ENCODE data around the gene LDLRAD4. TPM values are rescaled to one million over a fixed set of nuclear protein-coding genes. Genes with fewer than 3 reads are reported as not detected.

Gene LDLRAD4
- total RNA-seq, 1 donor from 2014 or later, result 34.1 TPM

DNA sequence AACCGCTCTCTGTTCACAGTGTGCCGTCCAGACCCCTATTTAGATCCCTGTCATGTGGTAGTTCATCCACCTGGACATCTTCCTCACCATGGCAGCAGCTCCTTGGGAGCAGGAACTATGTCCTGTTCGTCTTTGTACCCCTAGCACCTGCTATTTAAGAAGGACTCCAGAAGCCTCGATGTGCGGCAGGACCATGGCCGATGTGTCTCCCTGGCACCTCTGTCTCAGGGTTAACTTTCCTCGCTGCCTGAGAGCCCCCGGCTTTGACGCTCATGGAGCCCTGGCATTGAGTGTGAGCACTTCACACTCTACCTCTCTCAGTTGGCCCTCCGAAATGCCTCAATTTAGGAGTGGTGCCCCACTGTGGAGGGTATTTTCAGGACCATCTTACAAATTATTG, 355.8 kb downstream of the LDLRAD4 start:
- peaks cover 3% of the 10 kb centered on the region for H3K4me1 Mint-ChIP-seq (ENCODE audit: unreplicated experiment)
- no peak overlapping the region for H3K27ac Mint-ChIP-seq (ENCODE audit: unreplicated experiment)
- H3K9me3 Mint-ChIP-seq (ENCODE audit: unreplicated experiment), result no peaks in the 10 kb centered on the region
- TF ChIP-seq, protein P1, sequence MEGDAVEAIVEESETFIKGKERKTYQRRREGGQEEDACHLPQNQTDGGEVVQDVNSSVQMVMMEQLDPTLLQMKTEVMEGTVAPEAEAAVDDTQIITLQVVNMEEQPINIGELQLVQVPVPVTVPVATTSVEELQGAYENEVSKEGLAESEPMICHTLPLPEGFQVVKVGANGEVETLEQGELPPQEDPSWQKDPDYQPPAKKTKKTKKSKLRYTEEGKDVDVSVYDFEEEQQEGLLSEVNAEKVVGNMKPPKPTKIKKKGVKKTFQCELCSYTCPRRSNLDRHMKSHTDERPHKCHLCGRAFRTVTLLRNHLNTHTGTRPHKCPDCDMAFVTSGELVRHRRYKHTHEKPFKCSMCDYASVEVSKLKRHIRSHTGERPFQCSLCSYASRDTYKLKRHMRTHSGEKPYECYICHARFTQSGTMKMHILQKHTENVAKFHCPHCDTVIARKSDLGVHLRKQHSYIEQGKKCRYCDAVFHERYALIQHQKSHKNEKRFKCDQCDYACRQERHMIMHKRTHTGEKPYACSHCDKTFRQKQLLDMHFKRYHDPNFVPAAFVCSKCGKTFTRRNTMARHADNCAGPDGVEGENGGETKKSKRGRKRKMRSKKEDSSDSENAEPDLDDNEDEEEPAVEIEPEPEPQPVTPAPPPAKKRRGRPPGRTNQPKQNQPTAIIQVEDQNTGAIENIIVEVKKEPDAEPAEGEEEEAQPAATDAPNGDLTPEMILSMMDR (IDR thresholded peaks at IDR 0.05; ENCODE audit: unreplicated experiment), result no peak
- no peak for DNase-seq (ENCODE audit: low spot score)
- no peaks in the 10 kb centered on the region for H3K36me3 Mint-ChIP-seq (ENCODE audit: low read depth, unreplicated experiment)
- no peak overlapping the region for H3K4me3 Mint-ChIP-seq (ENCODE audit: unreplicated experiment)
- H3K27me3 Mint-ChIP-seq (ENCODE audit: unreplicated experiment), result peaks cover 9% of the 10 kb centered on the region

DNA sequence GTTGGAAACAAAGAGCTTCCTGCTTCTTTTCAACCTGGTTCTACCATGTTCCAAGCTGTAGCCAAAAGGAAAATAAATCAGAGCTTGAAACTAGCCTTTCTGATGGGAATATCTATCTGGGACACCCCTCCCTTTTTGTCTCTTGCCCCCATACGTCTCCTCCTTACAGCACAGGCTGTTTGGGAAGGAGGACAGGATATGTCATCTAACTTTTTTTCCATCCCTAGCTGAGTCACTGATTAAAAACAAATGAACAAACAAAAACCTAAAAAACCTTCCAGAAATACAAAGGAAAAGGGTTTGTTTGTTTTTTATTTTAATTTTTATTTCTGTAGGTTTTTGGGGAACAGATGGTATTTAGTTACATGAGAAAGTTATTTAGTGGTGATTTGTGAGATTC, 356.2 kb downstream of the LDLRAD4 start:
- peaks cover 5% of the 10 kb centered on the region for H3K4me1 Mint-ChIP-seq (ENCODE audit: unreplicated experiment)
- no peak overlapping the region for H3K4me3 Mint-ChIP-seq (ENCODE audit: unreplicated experiment)
- no peaks in the 10 kb centered on the region for H3K36me3 Mint-ChIP-seq (ENCODE audit: low read depth, unreplicated experiment)
- peaks cover 9% of the 10 kb centered on the region for H3K27me3 Mint-ChIP-seq (ENCODE audit: unreplicated experiment)
- H3K27ac Mint-ChIP-seq (ENCODE audit: unreplicated experiment), result no peak overlapping the region
- TF ChIP-seq, protein P1 (IDR thresholded peaks at IDR 0.05; ENCODE audit: unreplicated experiment), result no peak
- no peak for DNase-seq (ENCODE audit: low spot score)
- H3K9me3 Mint-ChIP-seq (ENCODE audit: unreplicated experiment), result no peaks in the 10 kb centered on the region

GRCh38 chr18:13576598-13576997, 358.0 kb downstream of the LDLRAD4 start:
- no peak for DNase-seq (ENCODE audit: low spot score)
- H3K4me1 Mint-ChIP-seq (ENCODE audit: unreplicated experiment), result peaks cover 10% of the 10 kb centered on the region
- no peak overlapping the region for H3K27ac Mint-ChIP-seq (ENCODE audit: unreplicated experiment)
- peaks cover 3% of the 10 kb centered on the region for H3K27me3 Mint-ChIP-seq (ENCODE audit: unreplicated experiment)
- no peak overlapping the region for H3K4me3 Mint-ChIP-seq (ENCODE audit: unreplicated experiment)
- no peaks in the 10 kb centered on the region for H3K9me3 Mint-ChIP-seq (ENCODE audit: unreplicated experiment)
- TF ChIP-seq, protein P1 (IDR thresholded peaks at IDR 0.05; ENCODE audit: unreplicated experiment), result no peak
- no peaks in the 10 kb centered on the region for H3K36me3 Mint-ChIP-seq (ENCODE audit: low read depth, unreplicated experiment)

- peaks cover 3% of the 10 kb centered on the region for H3K27me3 Mint-ChIP-seq (ENCODE audit: unreplicated experiment)
- no peak overlapping the region for H3K4me3 Mint-ChIP-seq (ENCODE audit: unreplicated experiment)
- H3K27ac Mint-ChIP-seq (ENCODE audit: unreplicated experiment), result no peak overlapping the region
- no peak for DNase-seq (ENCODE audit: low spot score)
- no peaks in the 10 kb centered on the region for H3K36me3 Mint-ChIP-seq (ENCODE audit: low read depth, unreplicated experiment)
- TF ChIP-seq, protein P1 (IDR thresholded peaks at IDR 0.05; ENCODE audit: unreplicated experiment), result no peak
- no peaks in the 10 kb centered on the region for H3K9me3 Mint-ChIP-seq (ENCODE audit: unreplicated experiment)
- peaks cover 10% of the 10 kb centered on the region for H3K4me1 Mint-ChIP-seq (ENCODE audit: unreplicated experiment)
Measured at GRCh38 chr18:13577091-13577697, 358.6 kb downstream of the LDLRAD4 start.

DNA sequence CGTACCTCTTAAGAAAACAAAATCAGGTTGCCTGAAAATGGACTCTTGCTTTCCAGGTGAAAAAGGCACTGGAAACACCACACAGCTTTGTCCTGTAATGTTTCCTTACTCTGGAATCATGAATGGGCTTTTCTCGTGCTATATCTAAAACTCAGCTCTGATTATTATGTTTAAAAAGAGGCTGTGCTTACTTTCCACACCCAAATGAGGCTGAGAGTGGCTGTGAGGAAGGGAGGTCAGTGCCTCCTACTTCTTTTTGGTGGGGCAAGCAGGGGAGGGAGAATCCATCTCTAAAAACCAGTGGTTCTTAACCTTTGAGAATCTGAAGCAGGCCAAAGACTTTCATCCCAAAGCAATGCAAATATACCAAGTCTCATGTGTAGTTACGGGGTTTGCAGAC, 359.2 kb downstream of the LDLRAD4 start:
- DNase-seq (ENCODE audit: low spot score), result no peak
- H3K27me3 Mint-ChIP-seq (ENCODE audit: unreplicated experiment), result peaks cover 3% of the 10 kb centered on the region
- H3K36me3 Mint-ChIP-seq (ENCODE audit: low read depth, unreplicated experiment), result no peaks in the 10 kb centered on the region
- H3K4me1 Mint-ChIP-seq (ENCODE audit: unreplicated experiment), result peaks cover 10% of the 10 kb centered on the region
- H3K9me3 Mint-ChIP-seq (ENCODE audit: unreplicated experiment), result no peaks in the 10 kb centered on the region
- no peak overlapping the region for H3K27ac Mint-ChIP-seq (ENCODE audit: unreplicated experiment)
- no peak overlapping the region for H3K4me3 Mint-ChIP-seq (ENCODE audit: unreplicated experiment)
- TF ChIP-seq, protein P1 (IDR thresholded peaks at IDR 0.05; ENCODE audit: unreplicated experiment), result no peak
